GM18951 (cell line): ENCODE measurements around the gene IDH3A.

ENCODE experiments used
- POLR2A ChIP-seq: IDR thresholded peaks from 4 replicates; pipeline ENCODE4 v1.6.1; 2011; ENCODE audit warnings: mild to moderate bottlenecking; ENCODE audit not compliant: insufficient read length, insufficient read depth; ENCODE audit errors: extremely low read depth
- in situ Hi-C: fragments of 300-500 bp; cut with MboI; formaldehyde crosslinking; loops from one replicate; pipeline ENCODE4 v1.12.0; 2022; ENCODE audit warnings: low sequenced_read_pairs, mixed read lengths, inconsistent platforms; ENCODE audit not compliant: unreplicated experiment

Gene IDH3A

GRCh38 chr15:78149068-78149804, at the start of gene IDH3A:
Gene IDH3A, plus strand, starts transcription at chr15:78149362. Its CDS starts 42 bp downstream, at chr15:78149404.
- peak; percentile 82 for TF ChIP-seq POLR2A
- in situ Hi-C loops, result no loop called here

GRCh38 chr15:78100886-78101285, 48.3 kb upstream of the IDH3A start:
- in situ Hi-C loops, result no loop called here
- TF ChIP-seq POLR2A, result no peak

- in situ Hi-C loops, result no loop called here
- no peak for TF ChIP-seq POLR2A
Observed at GRCh38 chr15:78101423-78102105, 47.6 kb upstream of the IDH3A start.

- in situ Hi-C loops, result no loop called here
- TF ChIP-seq POLR2A, result no peak
Observed at GRCh38 chr15:78102211-78102610, 47.0 kb upstream of the IDH3A start.

- in situ Hi-C loops, result no loop called here
- no peak for TF ChIP-seq POLR2A
Observed at GRCh38 chr15:78102741-78103140, 46.4 kb upstream of the IDH3A start.

- peak; percentile 35 for TF ChIP-seq POLR2A
- in situ Hi-C loops, result no loop called here
Observed at GRCh38 chr15:78103406-78104118, 45.6 kb upstream of the IDH3A start.

GRCh38 chr15:78104119-78104479, 45.1 kb upstream of the IDH3A start:
- in situ Hi-C loops, result no loop called here

GRCh38 chr15:78104566-78105475, 44.3 kb upstream of the IDH3A start:
- in situ Hi-C loops, result no loop called here
- TF ChIP-seq POLR2A, result no peak

More at GRCh38 chr15:78104119-78104479, 45.1 kb upstream of the IDH3A start:
- no peak for TF ChIP-seq POLR2A

GRCh38 chr15:78105476-78106241, 43.5 kb upstream of the IDH3A start:
- TF ChIP-seq POLR2A, result no peak
- in situ Hi-C loops, result no loop called here

- TF ChIP-seq POLR2A, result no peak
- in situ Hi-C loops, result no loop called here
Observed at GRCh38 chr15:78107471-78107870, 41.7 kb upstream of the IDH3A start.

GRCh38 chr15:78108300-78109084, 40.7 kb upstream of the IDH3A start:
- no peak for TF ChIP-seq POLR2A
- in situ Hi-C loops, result no loop called here
